ENCODE data around the gene ATF7.

GRCh38 chr12:53600490-53601295 is 25.5 kb downstream of the ATF7 start:
- no peak for TF ChIP-seq CTCF (IDR thresholded peaks at IDR 0.05)
- no peak for TF ChIP-seq EZH2 (IDR thresholded peaks at IDR 0.05)
- TF ChIP-seq EZH2phosphoT487 (IDR thresholded peaks at IDR 0.05), result no peak

Data from neural progenitor cell (in vitro differentiated cells).